Ramos (cell line): Measurements from ENCODE around the gene OAS3.

Experiments
- in situ Hi-C: fragments of 300-500 bp; cut with MboI; formaldehyde crosslinking; loops from one replicate; pipeline ENCODE4 v1.14.3; 2022; ENCODE audit warnings: low sequenced_read_pairs; ENCODE audit not compliant: unreplicated experiment

OAS3 gene

DNA sequence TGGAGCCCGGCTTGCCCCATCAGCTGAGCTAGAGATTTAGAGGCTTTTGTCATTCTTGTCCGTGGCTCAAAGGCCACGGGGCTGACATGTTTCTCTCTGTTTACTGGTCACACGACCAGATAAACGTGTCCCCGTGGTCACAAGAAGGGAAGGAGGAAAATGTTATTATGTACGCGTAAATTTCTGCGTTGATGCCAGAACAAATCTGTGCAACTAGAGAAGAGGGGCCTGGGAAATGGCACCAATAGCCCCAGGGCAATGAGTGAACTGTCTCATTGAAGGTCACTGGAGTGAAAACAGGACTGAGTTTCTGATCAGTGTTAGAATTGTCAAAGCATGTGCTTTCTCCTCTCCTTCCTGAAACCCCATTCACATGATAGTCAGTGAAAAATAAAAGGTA, 65.4 kb downstream of the OAS3 start:
- in situ Hi-C loops: no loop called here

DNA sequence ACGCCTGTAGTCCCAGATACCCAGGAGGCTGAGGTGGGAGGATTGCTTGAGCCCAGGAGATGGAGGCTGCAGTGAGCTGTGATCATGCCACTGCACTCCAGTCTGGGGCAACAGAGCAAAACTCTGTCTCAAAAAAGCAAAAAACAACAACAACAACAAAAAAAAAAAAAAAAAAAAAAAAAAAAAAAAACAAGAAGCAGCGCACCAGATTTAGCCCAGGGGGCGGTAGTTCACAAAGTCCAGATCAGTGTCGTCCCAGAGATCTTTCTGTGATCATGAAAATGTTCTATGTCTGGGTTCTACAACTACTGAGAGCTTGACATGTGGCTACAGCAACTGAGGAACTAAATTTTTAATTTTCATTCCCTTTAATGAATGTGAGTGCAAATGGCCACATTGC, 67.5 kb downstream of the OAS3 start:
- in situ Hi-C loops: no loop called here

DNA sequence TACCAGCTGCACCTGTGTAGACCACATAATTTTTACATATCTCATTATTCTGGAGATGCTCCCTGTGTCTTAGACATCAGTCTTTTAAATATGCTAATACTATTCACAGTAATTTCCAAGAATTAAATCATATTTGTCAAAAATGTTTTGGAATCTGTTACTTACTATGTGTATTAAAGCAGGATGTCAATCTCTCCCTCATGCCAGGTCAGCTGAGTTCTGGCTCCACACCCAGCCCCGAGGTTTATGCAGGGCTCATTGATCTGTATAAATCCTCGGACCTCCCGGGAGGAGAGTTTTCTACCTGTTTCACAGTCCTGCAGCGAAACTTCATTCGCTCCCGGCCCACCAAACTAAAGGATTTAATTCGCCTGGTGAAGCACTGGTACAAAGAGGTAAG, 67.9 kb downstream of the OAS3 start:
- in situ Hi-C loops: no loop called here

DNA sequence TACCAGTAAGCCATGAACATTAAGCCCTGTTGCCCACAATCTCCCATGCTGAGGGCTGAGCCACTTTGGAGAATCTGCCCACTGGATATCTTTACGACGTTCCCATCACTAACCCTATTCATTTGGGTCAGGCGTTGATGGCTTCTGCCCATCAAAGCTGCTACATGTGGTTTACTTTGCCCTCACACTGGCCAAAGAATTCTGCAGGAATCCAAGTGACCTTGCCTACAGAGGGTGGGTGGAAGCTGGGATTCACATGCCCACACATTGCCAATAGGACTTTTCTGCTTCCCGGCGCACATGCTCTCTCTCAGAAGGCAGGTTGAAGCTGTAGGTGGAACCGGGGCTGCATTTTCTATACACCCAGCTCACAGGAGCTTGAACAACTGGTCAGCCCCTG, 68.4 kb downstream of the OAS3 start:
- in situ Hi-C loops: no loop called here

DNA sequence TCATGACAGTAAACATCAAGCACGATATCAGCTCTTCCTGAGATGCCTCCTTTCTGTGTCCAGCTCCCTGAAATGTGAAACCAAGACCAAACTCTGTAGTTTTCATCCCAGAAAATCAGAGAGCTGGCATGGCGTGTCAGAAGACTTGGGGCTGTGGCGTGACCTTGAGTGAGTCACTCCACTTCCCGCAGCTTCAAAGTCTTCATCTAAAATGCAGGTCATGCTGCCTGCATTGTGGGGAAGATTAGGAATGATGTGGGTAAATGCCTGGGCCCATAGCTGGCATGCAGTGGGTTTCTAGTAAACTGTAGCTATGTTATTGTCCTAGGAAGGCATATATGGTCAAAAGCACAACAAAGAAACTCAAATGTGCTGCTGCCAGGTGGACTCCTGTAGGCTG, 68.9 kb downstream of the OAS3 start:
- in situ Hi-C loops: no loop called here

DNA sequence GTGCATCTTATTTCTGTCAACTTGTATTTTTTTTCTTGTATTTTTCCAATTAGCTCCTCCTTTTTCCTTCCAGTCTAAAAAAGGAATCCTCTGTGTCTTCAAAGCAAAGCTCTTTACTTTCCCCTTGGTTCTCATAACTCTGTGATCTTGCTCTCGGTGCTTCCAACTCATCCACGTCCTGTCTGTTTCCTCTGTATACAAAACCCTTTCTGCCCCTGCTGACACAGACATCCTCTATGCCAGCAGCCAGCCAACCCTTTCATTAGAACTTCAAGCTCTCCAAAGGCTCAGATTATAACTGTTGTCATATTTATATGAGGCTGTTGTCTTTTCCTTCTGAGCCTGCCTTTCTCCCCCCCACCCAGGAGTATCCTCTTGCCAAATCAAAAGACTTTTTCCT, 72.4 kb downstream of the OAS3 start:
- in situ Hi-C loops: no loop called here

DNA sequence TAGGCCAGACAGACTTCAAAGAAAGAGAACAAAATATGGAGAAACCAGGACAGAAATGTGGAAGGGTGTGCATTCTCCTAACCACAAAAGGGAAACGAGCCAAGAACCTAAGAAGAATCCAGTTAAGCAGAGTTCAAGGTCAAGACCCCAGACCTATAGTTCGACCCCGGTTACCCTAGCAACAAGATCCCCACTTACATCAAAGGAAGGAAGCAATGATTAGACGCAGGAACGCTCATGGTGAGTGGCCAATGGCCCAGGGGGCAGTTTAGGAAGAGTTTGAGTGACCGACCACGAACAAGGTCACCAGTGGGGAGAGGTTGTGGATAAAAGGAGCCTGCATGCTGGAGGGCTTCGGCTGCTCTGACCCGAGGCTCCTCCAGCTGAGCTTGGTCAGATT, 76.3 kb downstream of the OAS3 start:
- in situ Hi-C loops: no loop called here

DNA sequence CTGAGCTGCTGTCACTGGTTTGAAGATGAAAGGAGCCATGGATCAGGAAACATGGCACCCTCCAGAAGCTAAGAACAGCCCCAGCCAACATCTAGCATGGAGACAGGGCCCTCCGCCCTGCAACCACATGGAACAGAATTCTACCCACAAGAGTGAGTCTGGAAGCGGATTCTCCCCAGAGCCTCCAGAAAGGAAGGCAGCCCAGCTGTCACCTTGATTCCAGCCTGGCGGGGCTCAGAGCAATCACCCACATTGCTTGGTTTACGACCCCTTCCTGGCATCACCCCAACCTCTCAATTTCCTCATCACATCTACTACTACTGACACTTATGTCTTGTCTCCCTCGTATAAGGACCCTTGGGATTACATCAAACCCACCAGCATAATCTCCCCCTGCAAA, 78.5 kb downstream of the OAS3 start:
- in situ Hi-C loops: no loop called here

DNA sequence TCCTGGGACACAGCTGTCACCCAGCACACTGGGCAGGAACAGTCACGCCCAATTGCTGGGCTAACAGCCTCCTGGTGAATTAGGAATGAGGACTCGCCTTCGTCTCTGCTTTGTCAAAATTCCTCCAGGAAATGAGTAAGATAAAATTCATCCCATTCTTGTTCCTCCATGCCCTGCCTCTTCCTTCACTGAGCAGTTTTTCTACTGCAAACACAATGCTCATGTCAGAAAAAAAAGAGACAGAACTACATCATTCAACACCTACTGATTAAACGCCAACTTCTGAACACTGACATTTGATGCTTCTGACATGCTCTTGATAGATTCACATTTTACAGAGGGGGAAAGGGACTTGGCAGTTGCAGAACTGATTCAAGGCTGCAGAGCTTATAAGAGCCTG, 80.8 kb downstream of the OAS3 start:
- in situ Hi-C loops: no loop called here

DNA sequence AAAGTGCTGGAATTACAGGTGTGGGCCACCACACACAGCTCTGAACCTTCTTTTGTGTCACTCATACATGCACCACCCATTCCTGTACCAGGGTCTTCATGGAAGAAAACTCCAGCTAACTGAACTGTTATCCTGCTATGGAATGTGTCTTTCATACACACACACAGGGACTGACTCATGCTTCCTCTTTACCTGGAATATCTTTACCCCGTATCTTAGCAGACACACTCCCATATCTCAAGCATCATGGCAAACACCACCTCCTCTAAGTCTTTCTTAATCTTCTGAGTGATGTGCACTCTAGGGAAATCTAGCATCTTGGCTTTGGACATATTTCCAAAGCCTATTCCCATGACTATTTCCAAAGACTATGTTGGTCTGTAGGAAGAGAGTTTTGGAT, 83.2 kb downstream of the OAS3 start:
- in situ Hi-C loops: no loop called here
